ENCODE measurements around the gene HADH.
"Not testable (repeated sequence)": the region's sequence is repeated elsewhere in the genome, so short reads cannot be mapped to it uniquely, and the experiment has no call there.

The HADH gene

DNA sequence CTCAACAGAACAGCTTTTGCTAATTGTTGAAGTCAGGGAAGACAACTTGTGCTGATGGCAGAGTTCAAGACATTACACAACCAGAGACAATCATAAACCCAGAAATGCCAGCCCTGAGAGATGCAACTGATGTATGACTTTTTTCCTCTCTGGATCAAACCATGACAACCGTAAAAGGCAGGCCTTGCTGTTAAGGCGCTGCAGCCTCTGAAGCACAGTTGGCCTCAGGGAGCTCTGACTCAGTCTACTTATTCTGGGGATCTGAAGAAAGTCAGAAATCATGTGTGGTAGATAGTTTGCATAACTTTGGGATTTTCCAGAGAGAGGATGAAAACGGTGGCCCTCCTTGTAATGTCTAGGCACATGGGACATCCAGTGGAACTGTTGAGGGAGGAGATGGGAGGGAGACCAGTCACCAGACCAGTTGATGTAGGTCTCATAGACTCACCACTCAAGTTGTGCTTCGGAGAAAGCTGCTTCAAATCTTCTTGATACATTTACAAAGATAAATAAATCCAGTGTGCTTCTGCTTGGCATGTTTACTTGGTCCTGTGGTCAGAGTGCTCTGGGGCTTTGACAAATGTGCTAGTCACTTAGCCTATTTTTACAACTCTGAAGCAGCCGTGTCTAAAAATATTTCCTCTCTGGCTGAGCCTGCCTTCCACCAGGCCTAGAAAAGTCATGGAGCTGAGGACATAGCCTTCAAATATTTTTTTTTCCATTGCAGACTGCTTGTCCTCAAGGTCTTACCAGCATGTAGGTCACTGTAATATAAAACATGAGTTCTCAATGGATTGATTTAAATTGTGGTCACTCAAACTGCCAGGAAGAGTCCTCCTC is 7.5 kb downstream of the HADH start:
- DNase-seq = no peak

DNA sequence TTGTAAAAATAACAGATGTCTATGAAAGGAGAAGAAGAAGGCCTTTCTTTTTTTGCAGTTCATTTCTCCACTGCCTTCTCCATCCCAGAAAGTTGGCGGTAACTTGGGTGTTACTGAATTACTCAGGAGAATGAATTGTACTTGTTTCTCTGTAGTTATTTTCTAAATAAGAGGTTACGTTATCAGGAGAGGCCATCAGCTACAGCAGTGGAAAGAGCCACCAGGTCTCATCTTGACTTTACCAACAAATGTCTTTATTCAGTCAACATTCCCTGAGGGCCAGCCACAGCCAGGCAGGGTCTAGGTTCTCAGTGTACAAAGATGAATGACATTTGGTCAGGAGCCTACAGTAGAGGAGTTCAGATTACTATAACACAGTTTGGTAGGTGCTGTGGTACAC is 8.1 kb downstream of the HADH start:
- no peak for DNase-seq

DNA sequence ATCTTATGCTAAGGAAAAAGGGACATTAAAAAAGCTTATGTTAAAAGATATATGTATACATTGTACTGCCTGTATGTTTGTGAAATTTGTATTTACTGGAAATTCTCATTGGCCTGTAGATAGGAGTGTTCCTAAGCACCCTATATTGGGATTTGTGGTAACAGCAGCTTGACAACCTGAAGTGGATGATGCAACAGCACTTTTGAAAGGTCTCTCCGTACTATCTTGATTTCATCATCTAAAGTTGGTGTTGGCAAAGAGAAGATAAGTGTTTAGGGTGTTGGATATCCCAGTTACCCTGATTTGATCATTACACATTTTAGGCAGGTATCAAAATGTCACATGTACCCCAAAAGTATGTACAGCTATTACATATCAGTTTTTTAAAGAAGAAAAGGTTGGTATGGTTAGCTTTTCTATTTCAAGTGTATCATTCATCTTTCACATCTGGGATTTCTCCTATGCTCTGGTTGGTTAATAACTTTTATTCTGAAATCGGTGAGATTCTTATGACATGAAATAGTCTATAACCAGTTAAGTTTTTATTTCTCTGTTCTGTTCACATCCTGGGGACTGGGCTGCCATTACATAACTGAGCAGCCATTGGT is 10.3 kb downstream of the HADH start:
- DNase-seq = no peak

DNA sequence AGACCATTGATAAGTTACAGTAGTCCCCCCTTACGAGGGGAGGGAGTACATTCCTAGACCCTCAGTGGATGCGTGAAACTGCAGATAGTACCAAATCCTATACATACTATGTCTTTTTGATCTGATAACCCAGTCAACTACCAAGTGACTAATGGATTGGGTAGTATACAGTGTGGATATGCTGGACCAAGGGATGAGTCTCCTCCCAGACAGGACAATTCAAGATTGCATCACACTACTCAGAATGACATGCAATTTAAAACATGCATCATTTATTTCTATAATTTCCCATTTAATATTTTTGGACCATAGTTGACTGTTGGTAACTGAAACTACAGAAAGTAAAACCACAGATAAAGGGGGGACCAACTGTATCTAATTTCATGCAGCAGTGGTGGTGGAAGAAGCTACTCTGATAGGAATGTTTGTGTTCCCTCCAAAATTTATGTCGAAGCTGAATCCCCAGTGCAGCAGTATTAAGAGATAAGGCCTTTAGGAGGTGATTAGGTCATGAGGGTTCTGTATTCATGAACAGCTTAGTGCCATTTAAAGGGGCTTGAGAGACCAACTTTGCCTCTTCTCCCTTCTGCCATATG is 11.9 kb downstream of the HADH start:
- no peak for DNase-seq

DNA sequence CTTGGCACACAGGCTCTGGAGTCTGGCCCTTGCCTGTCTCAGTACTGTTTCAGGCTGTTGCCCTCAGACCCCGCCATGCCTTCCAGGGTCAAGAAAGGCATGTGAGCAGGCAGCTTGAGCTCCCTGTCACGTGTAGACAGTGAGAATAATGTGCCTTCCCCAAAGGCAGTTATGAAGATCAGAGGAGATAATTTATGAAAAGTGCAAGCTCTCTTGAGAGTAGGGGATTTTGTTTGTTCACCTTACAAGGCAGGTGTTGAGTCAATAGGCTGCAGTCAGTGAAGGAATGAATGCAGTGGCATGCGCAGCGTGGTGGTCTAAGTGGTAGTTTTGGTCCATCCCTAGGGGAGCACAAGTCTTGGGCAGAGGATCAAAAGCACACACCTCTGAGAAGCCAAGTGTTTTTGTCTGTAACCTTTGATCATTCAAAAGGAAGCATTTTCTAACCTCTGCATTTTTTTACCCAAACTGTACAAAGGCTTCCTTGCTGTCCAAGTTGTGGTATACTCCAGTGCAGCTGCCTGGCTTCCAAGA is 14.4 kb downstream of the HADH start:
- no peak for DNase-seq

DNA sequence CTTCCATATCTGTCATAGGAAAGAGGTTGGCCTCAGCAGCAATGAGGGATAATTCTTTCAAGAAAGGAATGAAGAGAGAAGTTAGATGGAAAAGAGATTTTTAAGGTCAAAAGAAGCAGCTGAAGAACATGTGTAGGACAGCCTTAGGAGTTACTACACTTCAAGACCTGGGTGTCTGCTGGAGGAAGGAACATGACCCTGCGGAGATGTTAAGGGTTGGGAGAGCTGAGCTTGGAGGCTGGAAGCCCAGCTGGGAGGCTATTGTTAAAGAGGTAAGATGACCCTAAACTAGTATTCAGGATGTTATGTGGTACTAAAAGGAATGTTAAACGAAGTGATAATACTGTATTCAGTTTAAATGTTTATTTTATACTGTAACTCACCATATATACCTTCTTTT is 15.0 kb downstream of the HADH start:
- no peak for DNase-seq

DNA sequence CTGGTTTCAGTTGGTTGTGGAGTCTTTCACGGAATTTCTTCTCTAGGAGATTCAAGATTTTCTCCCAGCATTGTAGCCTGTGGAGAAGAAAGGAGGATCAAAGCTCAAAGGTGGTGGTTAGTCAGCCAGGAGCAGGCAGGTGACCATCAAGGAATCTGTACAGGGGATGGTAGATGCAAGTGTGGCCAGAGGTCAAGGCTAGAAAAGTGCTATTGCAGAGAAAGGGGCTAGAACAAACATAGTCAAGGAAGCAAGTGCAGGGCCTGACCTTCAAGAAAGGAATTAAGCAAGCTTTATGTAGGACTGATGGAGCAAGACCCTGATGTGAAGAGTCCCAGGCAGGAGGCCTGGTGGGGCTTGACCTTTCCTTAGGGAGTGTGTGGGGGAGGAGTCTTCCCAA is 16.1 kb downstream of the HADH start:
- DNase-seq = no peak

DNA sequence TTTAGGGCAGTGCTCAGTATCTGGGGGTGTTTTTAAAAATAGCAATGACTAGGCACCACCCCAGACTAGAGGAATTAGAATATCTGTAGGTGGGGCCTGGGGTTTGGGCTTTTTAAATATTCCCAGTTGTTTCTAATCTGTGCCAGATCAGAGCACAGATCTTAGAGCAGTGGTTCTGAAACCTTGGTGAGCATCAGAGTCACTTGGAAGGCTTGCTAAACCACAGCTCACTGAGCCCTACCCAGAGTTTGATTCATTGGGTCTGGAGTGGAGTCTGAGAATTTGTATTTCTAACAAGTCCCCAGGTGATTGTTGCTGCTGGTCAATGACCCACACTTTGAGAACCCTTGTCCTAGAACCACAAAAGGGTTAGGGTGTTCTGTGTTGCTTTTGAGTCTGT is 16.7 kb downstream of the HADH start:
- no peak for DNase-seq

DNA sequence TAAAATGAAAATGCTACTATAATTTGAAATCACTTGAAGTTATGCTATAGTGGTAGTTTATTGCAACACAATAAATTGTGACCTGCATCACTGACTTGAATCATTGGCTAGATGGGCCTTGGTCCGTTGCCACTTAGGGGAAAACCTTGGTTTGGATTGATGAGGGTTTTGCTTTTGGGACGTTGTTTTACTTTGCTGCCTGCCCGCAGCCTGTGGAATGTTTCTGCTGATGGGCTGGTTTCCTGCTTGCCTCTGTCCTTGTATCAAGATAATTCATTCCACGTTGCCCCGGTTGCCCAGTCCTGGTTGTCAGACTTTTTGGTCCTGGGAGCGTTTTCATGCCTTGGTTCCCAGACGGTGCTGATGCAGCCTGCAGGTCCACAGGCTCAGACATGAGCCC is 18.3 kb downstream of the HADH start:
- DNase-seq = no peak

DNA sequence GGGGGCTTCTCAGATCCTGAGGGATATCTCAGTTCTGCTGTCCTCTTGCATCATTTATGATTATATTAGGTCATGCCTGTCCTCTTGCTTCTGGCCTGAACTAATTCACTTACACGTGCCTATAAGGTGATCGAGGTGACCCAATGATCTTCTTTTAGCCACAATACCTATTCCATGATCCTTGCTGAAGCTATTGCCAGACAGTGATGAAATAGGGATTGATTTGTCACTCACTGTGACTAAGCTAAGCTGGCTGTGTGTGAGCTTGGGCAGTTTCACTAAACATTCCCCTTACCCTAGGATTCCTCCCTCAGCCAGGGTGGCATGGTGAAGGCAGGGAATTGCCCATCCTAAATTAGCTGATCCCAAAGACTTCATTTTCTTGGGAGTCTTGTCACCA is 19.0 kb downstream of the HADH start:
- DNase-seq = no peak

DNA sequence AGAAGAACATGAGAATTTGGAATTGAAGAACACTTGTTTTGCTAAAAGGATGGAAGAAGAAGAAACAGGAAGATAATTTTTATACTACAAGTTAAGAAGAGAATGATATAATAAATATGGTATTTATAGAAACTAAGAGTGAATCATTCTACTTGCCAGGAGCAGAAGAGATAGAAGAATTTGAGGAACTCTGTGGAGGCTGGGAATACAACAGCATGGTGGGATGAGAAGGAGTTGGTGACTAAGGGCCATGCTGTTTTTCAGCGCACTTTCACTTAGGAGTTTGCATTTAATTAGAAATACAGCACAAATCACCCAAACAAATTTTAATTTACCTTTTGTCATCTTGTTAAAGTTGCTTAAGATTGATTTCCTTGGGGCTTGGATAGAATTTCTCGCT is 20.5 kb downstream of the HADH start:
- no peak for DNase-seq

DNA sequence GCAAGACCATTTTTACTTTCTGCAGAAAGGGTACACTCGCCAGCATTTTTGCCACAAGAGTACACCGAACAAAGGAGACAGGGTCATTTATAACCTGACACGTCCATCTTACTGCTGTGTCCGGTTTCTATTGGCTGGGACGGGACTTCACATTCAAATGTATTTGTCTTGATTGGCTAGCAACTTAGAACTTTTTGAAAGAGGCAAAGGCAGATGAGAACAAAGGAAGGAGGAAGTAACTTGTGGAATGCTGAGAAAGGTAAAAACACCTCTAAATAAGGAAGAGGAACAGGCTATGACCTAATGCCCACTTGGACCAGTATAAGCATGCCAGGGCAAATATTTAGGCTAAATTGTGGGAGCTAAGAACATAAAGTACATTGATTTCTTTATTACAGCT is 22.7 kb downstream of the HADH start:
- not testable (repeated sequence) for DNase-seq

DNA sequence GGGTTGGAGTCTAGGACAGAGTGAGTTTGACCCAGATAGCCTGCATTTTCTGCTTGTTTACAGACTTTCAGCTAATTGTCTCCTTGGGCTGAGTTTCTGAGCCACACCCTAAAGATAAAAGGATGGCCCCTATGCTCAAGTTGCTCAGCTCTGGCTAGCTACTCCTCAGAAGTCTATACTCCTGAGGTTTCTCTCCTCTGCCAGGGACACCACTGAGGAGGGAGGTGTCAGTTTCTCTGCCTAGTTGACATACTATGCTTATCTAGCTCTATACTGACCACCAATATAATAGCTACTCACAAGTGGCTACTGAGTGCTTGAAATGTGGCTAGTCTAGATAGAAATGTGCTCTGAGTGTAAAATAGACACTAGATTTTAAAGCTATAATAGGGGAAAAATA is 23.6 kb downstream of the HADH start:
- DNase-seq = no peak

DNA sequence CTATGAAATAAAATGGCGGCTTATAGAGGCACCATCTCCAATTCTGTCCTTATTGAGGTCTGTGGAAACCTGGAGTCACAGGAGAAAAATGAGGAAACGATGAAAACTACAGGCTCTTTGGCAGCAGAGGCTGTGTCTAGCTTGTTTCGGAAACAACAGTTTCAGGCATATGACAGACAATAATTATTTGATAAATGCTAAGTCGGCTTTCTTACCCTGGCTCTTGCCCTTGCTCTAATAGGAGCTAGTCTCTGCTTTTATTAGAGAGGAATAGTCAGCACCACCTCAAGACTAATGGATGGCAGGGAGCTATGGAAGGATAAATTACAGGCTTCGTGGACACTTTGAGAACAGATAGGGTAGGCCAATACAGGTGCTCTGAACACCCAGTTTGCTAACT is 24.3 kb downstream of the HADH start:
- no peak for DNase-seq

DNA sequence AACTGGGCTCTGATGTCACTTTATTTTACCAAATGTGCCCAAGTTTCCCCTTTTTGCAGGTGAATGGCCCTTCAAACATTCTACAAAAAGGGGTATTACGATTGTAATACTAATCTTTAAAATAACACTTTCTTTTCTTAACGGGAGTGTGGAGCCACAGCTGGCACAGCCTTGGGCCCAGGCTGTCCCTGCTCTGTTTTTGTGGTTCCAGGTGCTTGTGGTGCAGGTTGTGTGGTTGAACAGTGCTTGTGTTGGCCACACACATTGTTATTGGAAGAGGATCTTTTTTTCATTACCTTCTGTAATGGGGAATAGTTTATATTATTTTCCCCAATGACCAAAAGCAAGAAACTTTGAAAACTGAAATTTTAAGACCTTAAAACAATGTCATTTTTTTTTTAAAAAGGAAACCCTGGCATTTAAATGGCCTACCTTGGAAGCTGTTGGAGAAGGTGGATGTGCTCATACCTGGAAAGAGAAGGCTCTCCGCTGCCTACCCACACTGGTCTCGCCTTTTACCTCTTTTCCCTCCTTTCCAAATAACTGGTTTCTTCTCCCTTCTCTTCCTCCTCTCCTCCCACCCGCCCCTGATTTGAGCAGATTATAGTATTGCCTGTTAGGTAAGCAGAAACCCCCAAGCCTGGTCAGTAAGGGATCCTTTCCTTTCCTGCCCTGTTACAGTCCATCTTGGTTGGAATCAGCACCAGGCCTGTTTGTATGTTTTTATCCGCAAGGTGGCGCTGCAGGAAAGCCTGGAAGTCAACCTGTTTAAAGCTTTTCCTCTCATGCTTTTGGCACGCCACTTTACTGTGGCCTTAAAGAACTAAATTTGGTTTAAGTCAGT is 28.6 kb downstream of the HADH start:
- DNase-seq = peak; percentile 49 to 84 (median 70)

DNA sequence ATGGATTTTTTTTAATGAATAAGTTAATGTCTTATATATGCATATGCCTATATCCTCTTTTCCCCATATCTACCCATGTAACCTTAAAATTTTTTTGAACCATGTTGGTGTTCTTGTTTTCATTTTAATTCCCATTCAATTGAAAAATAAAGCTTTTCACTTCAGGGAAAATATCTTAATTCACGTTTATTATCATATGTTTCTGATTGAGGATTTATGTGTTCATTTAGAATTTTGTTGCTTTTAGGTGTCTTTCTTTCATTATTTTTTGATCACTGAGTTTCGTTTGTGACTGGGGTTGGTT is 29.1 kb downstream of the HADH start:
- no peak for DNase-seq

DNA sequence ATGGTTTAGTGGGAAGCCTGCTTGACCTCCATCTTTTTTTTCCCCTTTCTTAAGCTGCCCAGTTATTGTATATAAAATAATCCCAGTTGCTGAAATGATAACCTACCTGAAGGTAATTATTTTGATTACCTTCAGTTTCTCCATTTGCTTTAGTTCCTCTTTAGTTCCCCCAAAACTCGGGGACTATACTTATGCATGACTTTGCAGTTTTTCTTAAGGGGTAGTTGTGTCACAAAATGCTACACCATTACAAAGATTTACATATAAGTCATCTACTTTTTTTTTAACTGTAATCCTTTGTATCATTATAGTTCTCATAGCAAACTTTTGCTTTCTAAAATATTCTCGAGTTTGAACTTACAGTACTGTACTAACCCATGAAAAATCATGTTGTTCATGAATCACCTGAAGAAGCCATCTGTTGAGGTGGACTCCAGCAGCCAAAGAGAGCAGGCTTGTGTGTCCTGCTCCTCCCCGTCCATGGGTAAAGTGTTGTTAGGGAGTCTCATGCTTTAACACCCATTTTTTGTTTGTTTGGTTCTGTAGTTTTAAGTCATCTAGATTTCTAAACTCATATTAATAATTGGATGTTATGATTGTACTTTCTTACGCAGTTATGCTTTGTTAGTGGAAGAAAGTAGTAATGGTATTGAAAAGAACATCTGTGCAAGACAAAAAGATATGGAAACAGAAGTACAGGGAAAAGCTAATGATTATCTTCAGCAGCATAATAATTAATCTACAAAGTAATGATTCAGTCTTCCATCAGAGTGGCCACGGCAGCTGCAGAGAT is 34.6 kb downstream of the HADH start:
- no peak for DNase-seq

DNA sequence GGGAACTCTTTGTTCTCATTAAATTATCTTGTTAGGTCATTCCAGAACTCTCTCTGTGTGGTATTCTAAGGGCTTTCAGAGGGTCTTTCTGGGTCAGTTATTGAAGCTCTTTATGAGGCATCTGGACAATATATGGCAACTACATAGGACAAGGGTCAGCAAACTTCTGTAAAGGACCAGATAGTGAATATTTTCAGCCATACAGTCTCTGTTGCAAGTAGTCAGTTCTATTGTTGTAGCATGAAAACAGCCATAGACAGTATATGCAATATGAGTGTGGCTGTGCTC is 35.1 kb downstream of the HADH start:
- no peak for DNase-seq

DNA sequence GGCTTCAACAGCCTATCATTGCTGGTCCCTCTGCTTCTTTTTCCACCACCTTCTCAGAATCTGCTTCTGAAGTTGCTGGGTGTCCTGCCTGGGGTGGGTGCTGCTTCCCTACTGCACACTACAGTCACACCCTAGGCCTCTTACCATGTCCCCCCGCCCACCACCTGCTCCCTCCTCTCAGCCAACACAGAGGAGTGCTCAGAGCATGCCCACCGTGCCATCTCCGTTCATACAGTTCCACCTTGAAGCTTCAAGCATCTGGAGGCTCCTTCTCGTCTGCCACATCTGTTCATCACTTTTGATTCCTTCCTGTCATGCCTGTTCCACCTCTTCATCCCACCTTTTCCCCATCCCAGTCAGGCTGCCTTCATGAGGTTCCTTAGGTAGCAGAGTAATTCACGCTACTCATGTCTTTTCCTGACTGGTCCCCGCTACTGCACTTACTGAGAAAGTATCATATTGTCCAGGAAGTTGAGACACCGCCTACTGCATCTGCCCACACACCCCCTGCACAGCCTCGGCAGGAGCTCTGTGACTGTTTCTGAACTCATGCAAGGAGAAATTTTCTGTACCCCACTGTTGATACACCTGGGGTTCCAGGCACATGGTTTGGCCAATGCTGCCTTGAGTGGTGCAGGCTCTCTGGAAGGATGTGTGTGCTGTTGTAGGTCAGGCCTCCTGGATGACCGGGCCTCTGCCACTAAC is 39.5 kb downstream of the HADH start:
- DNase-seq = peak in 1 of 5 donors; percentile 46

DNA sequence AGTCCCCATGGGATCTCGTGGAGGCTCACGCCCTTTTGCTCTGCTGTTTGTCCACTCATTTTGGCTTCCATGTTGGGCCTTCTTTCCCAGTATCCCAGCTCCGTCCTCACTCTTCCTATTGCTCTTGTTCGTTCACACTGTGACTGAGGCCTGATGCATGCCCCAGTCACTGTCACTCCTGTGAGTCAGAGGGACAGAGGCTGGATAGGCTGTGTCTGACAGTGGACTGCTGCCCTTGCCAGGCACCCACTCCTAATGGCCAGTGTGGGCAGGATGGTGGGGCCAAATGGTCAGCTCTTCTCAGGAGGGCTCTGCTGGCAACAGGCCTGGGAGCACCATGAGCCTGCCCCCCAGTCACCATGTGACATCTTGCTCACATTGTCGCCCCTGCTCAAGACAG is 40.0 kb downstream of the HADH start:
- no peak for DNase-seq

DNA sequence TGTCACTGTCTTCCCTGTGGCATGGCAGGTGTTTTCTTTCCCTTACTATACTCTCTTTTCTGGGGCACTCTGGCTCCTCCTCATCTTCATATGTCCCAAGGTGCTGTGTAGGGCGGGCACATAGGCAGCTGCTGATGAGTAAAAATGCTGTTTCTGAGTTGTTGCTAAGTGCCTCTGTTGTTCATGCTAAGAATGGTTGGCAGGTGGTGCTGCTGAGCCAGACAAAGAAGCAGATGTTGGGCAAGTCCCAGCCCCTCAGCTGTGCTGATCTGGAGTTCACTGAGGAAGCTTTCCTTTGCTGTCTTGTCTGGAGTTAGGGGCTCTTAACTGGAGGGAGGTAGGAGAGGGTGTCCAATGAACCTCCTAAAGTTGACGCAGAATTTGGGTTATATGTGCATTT is 40.6 kb downstream of the HADH start:
- DNase-seq = peak in 4 of 5 donors; percentile 47 to 77 (median 56)

Measured in T-helper 1 cell (primary cell).